ENCODE results near the gene FYN. TPM values are rescaled to one million over a fixed set of nuclear protein-coding genes. Genes with fewer than 3 reads are reported as not detected.

The FYN gene
- total and polyA plus RNA-seq, 2 donors from 2014 or later, result 34.5 to 52.4 TPM

GRCh38 chr6:111652156-111652555, 221.1 kb downstream of the FYN start:
- H3K9ac ChIP-seq (ENCODE audit: low read length in 3 of 3), result no peak overlapping the region
- no peaks in the 10 kb centered on the region for H3K36me3 ChIP-seq (ENCODE audit: control insufficient read depth in 2 of 3, insufficient read depth in 3 of 3, low read length in 3 of 3)
- no peaks in the 10 kb centered on the region for H3K9me3 ChIP-seq (ENCODE audit: control insufficient read depth in 2 of 3, insufficient read depth in 1 of 3, low read length in 3 of 3)
- TF ChIP-seq CTCF (IDR thresholded peaks at IDR 0.05; ENCODE audit: borderline replicate concordance, extremely low read depth, insufficient read depth), result no peak
- no peak overlapping the region for H3K27ac ChIP-seq (ENCODE audit: low read depth in 2 of 2, low read length in 2 of 2)
- no peaks in the 10 kb centered on the region for H3K27me3 ChIP-seq (ENCODE audit: control insufficient read depth, insufficient read depth, low read length)
- no peaks in the 10 kb centered on the region for H3K4me1 ChIP-seq (ENCODE audit: control insufficient read depth in 2 of 3, insufficient read depth in 2 of 3, low read depth in 1 of 3, low read length in 3 of 3)
- no peak for FAIRE-seq
- no peak for DNase-seq
- intact Hi-C loops (cut with DNase I), result no loop called here
- no peak overlapping the region for H3K4me3 ChIP-seq (ENCODE audit: low read length in 3 of 3)

GRCh38 chr6:111651185-111652034, 221.8 kb downstream of the FYN start:
- Histone ChIP-seq H3K9me3 (ENCODE audit: control insufficient read depth in 2 of 3, insufficient read depth in 1 of 3, low read length in 3 of 3) (no peaks in the 10 kb centered on the region), H3K4me3 (ENCODE audit: low read length in 3 of 3) (no peak overlapping the region), H3K4me1 (ENCODE audit: control insufficient read depth in 2 of 3, insufficient read depth in 2 of 3, low read depth in 1 of 3, low read length in 3 of 3) (no peaks in the 10 kb centered on the region), H3K36me3 (ENCODE audit: control insufficient read depth in 2 of 3, insufficient read depth in 3 of 3, low read length in 3 of 3) (no peaks in the 10 kb centered on the region), H3K27me3 (ENCODE audit: control insufficient read depth, insufficient read depth, low read length) (no peaks in the 10 kb centered on the region), H3K27ac (ENCODE audit: low read depth in 2 of 2, low read length in 2 of 2) (no peak overlapping the region), H3K9ac (ENCODE audit: low read length in 3 of 3) (no peak overlapping the region)
- intact Hi-C loops (cut with DNase I), result no loop called here
- TF ChIP-seq CTCF (IDR thresholded peaks at IDR 0.05; ENCODE audit: borderline replicate concordance, extremely low read depth, insufficient read depth), result no peak
- FAIRE-seq (no peak), DNase-seq (no peak)

- no peak for TF ChIP-seq CTCF (IDR thresholded peaks at IDR 0.05; ENCODE audit: borderline replicate concordance, extremely low read depth, insufficient read depth)
- FAIRE-seq (no peak), DNase-seq (no peak)
- intact Hi-C loops (cut with DNase I), result no loop called here
- Histone ChIP-seq H3K9me3 (ENCODE audit: control insufficient read depth in 2 of 3, insufficient read depth in 1 of 3, low read length in 3 of 3) (no peaks in the 10 kb centered on the region), H3K27me3 (ENCODE audit: control insufficient read depth, insufficient read depth, low read length) (no peaks in the 10 kb centered on the region), H3K4me1 (ENCODE audit: control insufficient read depth in 2 of 3, insufficient read depth in 2 of 3, low read depth in 1 of 3, low read length in 3 of 3) (no peaks in the 10 kb centered on the region), H3K36me3 (ENCODE audit: control insufficient read depth in 2 of 3, insufficient read depth in 3 of 3, low read length in 3 of 3) (no peaks in the 10 kb centered on the region), H3K27ac (ENCODE audit: low read depth in 2 of 2, low read length in 2 of 2) (no peak overlapping the region), H3K9ac (ENCODE audit: low read length in 3 of 3) (no peak overlapping the region), H3K4me3 (ENCODE audit: low read length in 3 of 3) (no peak overlapping the region)
Measured at GRCh38 chr6:111650049-111650448, 223.2 kb downstream of the FYN start.
